NCI-H2171 (cell line): ENCODE measurements around the gene CD1E.
"Not testable (repeated sequence)": the region's sequence is repeated elsewhere in the genome, so short reads cannot be mapped to it uniquely, and the experiment has no call there.

ENCODE experiments used
- DNase-seq: peaks from one replicate; lab custom pipeline; 2025; lab: John Stamatoyannopoulos, UW

Gene CD1E

DNA sequence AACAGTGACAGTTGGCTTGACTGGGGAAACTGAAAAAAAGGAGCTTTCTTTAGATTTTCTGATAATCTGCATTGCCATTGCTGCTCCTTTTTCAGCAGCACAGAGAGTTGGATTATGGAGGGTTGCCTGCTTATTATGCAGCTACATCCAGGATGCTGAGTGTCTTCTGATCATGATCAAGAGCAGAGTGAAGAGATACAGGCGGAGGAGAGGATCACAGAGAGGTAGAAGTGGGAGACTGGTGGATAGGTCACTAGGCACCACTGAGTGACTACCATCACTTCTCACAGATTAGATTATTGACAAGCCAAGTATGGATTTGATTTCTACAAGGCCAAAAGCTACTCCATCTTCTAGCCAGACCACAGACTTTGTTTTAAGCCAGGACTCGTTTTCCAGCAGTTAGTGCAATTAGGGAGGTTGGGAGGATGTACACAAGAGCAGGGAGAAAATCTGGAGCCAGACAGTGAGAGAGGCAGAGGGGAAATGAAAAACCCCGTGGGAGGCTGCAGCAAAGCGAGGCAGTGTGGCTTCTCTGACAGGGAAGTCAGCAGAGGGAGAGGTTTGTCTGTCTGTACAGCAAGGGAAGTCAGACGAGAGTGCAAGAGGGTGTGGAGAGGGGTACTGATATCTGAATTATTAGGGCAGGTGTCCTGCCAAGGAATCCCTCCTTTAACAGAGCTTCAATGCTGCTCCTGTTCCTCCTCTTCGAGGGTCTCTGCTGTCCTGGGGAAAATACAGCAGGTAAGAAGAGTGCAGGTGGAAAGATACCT, at the start of gene CD1E:
CD1E (plus strand) TSS at position 592 of the 773 bp plus-strand sequence; CDS start at position 687, 95 bp downstream.
- no peak for DNase-seq

DNA sequence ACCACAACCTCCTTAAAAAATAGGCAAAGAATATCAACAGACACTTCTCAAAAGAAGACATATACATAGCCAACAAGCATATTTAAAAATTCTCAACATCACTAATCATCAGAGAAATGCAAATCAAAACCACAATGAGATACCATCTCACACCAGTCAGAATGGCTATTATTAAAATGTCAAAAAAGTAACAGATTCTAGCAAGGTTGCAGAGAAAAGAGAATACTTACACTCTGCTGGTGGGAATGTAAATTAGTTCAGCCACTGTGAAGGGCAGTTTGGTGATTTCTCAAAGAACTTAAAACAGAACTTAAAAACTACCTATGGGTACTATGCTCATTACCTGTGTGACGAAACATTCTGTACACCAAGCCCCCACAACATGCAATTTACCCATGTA, 43.1 kb upstream of the CD1E start:
- DNase-seq, result no peak

DNA sequence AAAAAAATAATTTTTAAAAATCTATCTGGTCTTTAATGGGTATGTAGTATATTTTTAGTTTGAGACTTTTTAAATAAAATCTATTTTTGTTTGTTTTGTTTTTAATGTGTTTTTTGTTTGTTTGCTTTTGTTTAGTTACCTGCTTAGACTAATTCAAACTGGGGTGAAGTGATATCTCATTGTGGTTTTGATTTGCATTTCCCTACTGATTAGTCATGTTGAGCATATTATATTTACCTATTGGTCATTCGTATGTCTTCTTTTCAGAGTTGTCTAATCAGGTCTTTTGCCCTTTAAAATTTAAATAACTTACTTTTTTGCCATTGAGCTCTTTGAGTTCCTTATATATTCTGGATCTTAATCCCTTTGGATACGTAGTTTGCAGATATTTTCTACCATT, 42.6 kb upstream of the CD1E start:
- no peak for DNase-seq

DNA sequence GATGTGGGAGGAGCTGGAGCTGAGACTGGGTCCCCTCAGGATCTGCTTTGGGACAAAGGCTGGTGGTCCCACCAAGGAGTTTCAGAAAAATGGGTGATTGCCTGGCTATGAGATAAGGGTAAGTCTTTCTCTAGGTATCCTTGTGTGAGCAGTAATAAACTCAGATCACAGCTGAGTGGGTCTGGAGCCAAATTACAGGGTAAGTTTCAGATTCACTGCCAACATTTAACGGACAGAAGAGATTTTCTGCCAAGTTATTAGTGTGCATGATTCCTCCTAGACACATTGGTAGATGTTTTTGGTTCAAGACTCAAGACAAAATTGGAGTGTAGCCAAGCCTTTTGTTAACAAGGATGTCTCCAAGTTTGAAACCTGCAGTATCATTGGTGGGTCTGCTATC, 29.8 kb upstream of the CD1E start:
- DNase-seq, result no peak

DNA sequence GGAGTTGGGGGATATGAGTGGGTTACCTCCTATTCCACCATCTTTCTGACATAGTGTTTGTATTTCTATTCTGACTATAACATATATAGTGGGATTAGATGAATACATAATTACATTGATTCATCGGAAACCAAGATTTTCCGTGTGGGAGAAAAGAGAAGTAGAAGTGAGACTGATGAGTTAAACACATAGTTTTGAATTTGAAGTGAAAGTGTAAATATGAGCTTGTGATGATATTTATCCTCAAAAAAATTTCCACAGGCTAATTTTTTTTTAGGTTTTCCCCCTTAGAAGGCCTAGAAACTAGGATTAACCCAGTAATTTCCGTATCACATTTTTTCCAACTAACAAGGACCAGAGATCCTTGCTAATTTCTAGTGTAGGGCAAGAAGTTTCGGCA, 29.3 kb upstream of the CD1E start:
- DNase-seq, result no peak

DNA sequence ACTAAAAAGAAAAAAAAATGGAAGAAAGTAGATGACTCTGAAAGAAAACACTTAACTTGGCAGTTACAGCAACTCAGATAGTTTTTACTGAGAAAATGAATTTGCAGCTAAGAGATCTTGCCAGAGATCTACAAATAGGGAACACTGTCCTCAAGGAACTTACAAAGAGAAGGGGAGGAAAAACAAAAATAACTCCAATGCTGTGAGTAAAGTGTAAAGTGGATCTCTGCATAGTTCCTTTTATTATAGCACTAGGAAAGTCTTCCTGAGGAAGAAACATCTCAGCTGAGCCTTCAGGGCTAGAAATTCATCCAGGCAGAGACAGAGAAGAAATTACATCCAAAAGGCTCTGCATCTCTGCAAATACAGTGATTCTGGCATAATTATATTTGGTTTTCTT, 26.2 kb upstream of the CD1E start:
- DNase-seq, result no peak

DNA sequence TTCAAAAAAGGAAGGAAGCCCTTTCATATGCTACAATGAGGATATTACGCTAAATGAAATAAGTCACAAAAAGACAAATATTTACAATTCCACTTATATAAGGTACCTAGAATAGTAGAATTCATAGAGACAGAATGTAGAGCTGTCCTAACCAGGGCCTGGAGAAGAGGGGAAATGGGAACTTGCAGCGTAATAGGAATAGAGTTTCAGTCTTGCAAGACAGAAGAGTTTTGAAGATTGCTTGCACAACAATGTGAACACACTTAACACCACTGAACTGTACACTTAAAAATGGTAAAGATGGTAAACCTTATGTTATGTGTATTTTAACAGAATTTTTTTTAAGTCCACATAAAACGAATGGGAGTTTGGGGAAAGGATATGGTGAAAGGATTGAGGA, 25.3 kb upstream of the CD1E start:
- no peak for DNase-seq

DNA sequence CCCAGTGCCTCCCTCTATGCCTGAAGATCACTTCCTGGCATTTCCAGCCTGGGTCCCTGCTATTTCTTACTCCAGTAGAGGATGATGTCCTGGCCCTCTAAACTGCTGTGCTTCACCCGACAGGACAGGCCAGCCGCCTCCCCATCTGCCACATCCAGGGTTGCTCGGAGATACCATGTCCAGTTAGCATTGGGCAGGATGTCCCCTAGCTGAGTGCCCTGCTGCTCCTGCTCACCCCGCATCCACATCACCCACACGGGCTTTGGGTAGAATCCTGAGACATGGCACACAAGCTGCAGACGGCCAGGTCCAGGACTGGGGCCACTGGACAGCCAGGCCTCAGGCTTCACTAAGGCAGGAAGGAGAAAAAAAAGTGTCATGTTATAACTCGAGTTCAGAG, 24.4 kb upstream of the CD1E start:
- DNase-seq, result no peak

DNA sequence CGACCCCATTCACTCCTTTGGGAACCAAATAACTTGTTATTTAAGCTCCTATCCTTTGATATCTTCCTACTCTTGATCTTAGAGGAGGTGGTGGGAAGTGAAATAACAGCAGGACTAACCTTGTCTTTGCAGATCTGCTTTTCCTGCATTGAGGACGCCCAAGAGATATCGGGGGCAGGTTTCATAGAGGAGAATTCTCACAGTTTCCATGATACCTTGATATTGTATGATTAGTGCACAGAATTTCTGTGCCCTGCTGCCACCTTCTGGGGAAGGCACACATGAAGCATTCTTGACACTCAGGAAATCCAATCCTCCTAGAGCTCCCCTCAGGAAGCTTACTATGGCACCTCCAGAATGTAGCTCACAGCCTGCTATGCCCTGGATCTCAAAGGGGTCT, 24.0 kb upstream of the CD1E start:
- no peak for DNase-seq

DNA sequence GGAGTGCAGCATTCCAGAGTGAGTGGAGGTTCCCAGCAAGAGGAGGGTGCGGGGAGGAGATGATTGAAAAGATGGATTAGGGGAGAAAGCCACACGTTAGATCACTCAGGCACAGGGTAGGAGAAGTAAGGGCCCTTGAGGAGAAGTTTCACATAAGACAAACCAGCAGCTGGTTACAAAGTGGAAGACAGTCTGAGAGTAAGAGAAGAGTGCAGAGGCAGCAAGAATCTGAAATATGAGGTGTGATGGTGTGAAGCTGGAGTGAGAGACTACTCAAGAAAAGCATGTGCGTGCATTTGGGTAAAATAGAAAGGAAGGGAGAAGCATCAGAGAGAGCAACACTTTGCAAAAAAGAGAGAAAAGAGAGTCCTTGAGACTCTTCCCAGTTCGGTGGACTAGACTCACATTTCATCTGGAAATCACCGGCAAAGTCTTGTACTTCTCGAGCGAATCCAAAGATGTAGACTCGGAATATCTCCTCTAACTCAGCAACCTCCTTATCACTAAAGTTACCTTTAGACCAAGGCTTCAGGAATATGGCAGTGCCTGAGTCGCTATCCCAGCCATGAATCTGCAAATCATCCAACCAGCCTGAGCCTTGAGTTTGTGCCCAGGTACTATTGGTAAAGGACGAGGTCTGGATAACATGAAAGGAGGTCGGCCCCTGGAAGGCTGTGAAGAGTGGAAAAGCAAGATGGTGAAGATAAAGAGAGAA, 23.1 kb upstream of the CD1E start:
- DNase-seq, result no peak

DNA sequence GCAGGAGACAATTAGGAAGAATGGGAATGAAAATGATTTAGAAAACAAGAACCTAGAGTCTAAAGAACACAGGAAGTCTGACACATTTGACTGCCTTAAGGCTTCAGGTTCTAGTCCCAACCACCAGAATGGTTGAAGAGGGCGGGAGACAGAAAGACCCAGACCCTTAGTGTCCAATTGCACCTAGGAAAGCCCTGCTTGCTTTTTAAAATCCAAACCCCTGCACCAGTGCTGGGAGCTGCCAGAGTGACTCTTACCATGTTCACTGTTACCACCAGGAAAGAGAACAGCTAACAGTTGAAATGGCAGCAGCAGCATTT, 22.6 kb upstream of the CD1E start:
- DNase-seq, result no peak

DNA sequence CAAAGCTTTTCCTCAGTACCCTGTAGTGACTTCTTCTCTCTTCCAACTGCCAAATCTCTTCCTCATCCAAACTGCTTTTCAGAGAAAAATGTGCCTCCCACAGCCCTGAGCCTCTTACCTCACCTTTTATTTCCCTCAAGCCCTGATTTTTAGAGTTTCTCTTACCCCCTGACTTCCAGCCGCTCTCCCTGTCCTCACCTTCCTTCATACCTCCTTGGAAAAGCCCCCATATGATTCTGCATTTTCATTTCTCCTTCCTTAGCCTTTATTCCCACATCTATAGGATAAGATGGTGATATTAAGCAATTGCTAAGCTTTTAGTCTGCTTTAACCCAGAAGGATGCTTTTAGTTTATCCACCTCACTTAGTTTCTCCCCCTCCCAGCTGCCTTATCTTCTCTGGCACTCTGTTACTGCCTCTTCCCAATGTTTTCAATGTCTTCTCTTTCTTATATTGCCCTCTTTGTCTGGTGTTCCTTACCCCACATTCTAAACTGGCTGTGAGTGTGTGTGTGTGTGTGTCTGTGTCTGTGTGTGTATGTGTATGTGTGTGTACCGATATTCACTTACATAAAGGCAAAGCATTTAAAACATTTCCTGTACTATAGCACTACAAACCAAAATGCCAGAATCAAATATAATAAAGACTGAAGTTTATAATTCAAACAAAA, 22.1 kb upstream of the CD1E start, which contains the start of gene CD1B:
CD1B (minus strand) TSS at position 51 of the 670 bp plus-strand sequence. CDS start 108 bp downstream, outside the sequence.
- DNase-seq, result no peak

DNA sequence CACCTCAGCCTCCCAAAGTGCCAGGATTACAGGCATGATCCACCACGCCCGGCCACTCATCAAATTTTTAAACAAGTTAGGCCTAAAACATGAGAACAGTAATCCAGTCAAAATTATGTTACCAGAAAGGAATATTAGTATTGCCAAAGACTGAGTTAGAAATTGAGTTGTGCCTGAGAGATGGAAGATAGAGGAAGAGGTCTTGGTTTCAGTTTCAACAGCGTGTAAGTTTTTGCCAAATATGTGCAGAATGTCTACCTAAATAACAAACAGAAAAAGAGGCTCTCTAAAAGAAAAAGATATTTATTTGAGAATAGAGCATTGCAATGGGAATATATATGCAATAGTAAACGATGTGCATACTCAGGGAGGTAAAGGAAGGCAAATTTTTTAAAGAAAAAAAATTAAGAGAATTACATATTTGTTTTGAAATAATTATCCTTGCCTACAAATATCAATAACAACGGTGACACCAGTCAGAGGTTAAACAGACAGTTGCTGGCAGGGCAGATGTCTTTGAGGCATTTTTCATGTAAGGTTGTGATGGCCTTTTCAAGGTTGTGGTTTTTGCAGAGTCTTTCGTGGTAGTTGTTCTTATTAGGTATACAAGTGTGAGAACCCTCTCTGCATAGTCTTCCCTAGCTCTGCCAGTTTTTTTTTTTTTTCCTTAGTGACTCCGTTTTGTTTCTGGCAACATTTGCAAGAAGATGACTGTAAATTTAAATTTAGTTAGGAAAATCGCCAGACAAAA, 20.1 kb upstream of the CD1E start:
- DNase-seq, result no peak

DNA sequence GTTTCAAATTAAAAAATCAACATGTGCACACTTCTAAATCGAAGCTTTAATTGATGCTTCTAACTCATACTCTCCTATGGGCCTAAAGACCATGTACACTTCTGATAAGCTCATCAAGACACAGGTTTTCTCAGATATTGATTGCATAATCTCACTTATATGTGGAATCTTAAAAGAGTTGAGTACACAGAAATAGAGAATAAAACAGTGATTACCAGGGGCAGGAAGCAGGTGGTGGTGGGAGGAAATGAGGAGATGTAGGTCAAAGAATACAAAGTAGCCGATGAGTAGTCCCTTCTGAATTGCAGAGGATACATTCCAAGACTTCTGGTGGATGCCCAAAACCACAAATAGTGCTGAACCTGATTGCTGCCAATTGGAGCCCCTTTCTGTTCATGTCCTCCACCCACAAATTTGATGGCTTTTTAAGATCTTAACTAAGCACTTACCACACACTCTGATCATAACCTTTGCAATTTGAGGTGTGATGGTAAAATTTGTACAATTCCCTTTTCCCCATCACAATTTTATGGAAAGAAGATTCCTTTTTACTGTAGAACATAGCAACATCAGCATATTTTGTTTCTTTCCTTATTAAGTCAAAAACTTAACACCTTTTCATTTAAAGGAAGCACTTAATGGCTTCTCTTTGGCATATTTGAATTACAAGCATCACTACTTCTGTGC, 19.0 kb upstream of the CD1E start:
- no peak for DNase-seq

DNA sequence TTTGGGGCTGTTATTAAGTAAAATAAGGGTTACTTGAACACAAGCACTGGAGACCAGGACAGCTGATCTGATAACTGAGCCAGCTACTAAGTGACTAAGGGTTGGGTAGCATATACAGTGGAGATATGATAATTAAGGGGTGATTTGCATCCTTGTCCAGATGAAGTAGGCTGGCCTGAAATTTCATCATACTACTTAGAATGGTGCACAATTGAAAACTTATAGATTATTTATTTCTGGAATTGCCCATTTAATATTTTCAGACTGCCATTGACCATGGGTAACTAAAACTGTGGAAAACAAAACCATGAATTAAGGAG, 18.5 kb upstream of the CD1E start:
- DNase-seq, result no peak

DNA sequence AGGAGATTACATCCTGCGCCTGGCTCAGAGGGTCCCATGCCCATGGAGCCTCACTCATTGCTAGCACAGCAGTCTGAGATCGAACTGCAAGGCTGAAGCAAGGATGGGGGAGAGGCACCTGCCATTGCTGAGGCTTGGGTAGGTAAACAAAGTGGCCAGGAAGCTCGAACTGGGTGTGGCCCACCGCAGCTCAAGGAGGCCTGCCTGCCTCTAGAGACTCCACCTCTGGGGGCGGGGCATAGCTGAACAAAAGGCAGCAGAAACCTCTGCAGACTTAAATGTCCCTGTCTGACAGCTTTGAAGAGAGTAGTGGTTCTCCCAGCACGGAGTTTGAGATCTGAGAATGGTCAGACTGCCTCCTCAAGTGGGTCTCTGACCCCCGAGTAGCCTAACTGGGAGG, 17.3 kb upstream of the CD1E start:
- not testable (repeated sequence) for DNase-seq

DNA sequence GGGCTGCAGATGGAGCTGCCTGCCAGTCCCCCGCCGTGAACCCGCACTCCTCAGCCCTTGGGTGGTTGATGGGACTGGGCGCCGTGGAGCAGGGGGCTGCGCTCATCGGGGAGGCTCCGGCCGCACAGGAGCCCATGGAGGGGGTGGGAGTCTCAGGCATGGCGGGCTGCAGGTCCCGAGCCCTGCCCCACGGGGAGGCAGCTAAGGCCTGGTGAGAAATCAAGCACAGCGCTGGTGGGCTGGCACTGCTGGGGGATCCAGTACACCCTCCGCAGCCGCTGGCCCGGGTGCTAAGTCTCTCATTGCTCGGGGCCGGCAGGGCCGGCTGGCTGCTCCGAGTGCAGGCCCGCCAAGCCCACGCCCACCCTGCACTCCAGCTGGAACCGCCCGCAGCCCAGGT, 4.7 kb upstream of the CD1E start:
- DNase-seq, result not testable (repeated sequence)

DNA sequence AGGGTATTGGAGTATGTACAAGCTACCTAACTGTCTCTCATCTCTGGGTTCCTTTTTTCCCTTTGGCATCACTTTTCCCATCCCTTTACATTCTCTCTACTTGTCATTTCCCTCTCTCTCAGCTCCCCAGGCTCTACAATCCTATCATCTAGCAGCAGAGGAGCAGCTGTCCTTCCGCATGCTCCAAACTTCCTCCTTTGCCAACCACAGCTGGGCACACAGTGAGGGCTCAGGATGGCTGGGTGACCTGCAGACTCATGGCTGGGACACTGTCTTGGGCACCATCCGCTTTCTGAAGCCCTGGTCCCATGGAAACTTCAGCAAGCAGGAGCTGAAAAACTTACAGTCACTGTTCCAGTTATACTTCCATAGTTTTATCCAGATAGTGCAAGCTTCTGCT, 561 bp downstream of the CD1E start:
- no peak for DNase-seq

DNA sequence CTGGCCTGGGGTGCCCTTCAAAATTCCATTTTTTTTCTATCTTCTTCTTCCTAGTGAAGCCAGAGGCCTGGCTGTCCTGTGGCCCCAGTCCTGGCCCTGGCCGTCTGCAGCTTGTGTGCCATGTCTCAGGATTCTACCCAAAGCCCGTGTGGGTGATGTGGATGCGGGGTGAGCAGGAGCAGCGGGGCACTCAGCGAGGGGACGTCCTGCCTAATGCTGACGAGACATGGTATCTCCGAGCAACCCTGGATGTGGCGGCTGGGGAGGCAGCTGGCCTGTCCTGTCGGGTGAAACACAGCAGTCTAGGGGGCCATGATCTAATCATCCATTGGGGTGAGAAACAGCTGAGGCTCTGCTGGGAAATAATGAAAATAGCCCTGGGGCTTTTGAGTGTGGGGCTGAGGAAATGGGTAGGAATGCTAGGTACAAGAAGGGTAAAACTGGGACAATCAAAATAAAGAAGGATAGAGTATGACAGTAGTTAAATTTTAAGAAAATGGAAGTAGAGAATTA, 2.1 kb downstream of the CD1E start:
- DNase-seq, result no peak

DNA sequence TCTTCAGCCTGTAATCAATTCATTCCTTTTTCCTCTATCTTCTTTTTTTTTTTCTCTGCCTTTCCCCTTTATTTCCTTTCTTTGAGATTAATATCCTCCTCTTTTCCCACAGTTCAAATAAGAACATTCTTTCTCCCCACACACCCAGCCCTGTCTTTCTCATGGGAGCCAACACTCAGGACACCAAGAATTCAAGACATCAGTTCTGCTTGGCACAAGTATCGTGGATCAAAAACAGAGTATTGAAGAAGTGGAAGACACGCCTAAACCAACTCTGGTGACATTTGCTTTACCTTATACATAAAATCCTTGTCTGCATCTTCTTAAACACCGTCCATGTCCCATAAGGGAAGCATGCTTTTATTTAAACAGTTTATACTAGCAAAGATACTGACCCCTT, 2.9 kb downstream of the CD1E start:
- no peak for DNase-seq

DNA sequence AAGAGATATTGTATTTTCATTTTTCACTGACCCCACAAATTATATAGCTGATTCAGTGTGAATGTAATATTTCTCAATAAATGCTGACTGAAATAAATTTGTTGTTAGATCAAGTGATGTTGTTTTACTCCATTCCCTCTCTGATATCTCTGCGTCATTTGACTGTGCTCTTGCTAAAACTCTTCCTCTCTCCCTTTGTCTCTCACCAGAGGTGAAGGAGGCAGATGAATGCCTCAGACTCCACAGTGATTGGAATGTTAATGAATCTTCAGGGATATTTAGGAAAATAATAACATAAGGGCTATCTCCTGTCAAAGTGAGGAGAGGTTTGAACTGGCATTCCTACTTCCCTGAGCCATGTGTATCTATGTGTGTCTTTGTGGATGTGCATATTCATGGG, 3.7 kb downstream of the CD1E start:
- DNase-seq, result no peak

DNA sequence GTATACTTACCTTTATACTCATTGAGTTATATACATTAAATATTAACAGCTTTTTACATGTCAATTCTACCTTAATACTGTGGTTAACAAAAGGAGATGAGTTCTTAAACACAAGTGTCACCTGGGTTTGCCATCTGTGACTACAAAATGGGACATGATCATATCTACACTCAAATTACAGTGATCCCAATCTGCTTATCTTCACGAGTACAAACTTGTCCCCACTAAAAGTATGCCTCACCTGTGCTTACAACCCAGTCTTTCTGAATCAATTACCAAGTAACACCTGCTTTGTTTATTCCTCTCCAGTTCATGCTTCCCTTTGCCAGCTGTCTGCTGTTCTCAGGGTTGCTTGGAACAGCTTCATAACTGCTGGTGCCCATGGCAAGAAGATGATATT, 8.8 kb downstream of the CD1E start:
- no peak for DNase-seq
